Measurements from ENCODE around the gene VTI1B. TPM values are rescaled to one million over a fixed set of nuclear protein-coding genes. Genes with fewer than 3 reads are reported as not detected.
"Not testable (repeated sequence)": the region's sequence is repeated elsewhere in the genome, so short reads cannot be mapped to it uniquely, and the experiment has no call there.

VTI1B gene
- total and polyA plus RNA-seq, 3 experiments from 2014 or later, result 81.4 to 94.4 (median 93.7) TPM

DNA sequence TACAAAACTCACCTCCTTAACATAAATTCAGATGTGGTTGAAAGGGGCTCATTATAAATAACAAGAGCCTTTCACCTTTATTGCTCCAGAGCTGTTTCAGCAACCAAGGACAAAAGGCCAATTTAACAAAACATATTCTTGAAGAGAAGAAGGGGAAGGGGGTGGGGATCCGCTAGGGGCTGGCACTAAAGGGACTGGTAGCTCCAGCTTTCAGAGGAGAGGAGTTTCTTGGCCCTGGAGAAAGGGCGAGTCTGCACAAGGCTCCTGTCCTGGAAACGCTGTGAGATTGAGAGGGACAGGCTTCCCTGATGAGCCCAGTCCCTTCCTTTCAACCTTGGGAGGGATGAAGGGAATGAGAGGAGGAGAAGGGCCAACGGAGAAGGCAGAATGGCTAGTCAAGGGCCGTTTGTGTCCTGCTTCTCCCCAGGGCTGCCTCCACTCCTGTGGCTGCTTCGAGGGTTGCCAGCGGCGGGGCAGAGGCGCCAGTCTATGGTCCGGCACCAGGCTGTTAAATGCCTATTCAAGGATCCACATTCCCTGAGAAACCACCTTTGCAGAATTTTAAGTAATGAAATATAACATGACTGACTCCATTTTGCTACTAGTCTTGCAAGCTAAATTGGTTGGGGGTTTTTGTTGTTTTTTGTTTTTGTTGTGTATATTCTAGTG is 64.7 kb downstream of the VTI1B start:
- DNase-seq, result no peak
- Histone ChIP-seq H3K36me3 (ENCODE audit: insufficient read depth, low read length) (no peaks in the 10 kb centered on the region), H3K4me1 (ENCODE audit: insufficient read depth, low read length) (no peaks in the 10 kb centered on the region), H3K4me3 (ENCODE audit: low read length) (no peak overlapping the region), H3K27ac (ENCODE audit: low read depth, low read length) (no peak overlapping the region), H3K9me3 (ENCODE audit: low read length) (no peaks in the 10 kb centered on the region), H3K27me3 (ENCODE audit: insufficient read depth, low read length, poor library complexity, severe bottlenecking) (no peaks in the 10 kb centered on the region)
- Mint-ChIP-seq H3K36me3 (no peaks in the 10 kb centered on the region), H3K4me1 (no peaks in the 10 kb centered on the region), H3K9me3 (no peaks in the 10 kb centered on the region), H3K27ac (no peak overlapping the region), H3K27me3 (peaks cover 7 to 31% of the 10 kb centered on the region in 2 donors), H3K4me3 (no peak overlapping the region)
- ChIA-PET POLR2A (interaction anchor here (0.6 to 1.1 kb wide), 2 partner anchors 10 to 143 kb away, joined by 4 to 7 read pairs; partner anchors contain the start of gene PIGH), CTCF (interaction anchor here (0.6 to 3.0 kb wide), 4 partner anchors 8 to 78 kb away, joined by 3 to 16 read pairs (median 4); partner anchors contain the start of genes ARG2 and PIGH)

DNA sequence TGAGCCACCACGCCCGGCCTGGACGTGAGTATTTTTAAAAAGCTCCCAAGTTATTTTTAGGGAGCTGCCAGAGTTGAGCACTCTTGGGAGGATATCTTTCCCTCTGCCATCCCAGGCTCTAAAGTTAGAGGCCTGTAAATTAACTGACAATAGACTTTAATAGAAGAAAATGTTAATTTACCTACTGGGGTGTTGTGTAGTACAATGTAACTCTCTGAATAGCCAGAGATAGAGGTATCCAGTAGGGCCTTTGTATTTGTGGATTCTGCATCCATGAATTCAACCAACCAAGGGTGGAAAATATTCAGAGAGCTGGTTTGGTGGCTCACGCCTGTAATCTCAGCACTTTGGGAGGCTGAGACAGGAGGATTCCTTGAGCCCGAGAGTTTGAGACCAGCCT is 66.8 kb downstream of the VTI1B start:
- Mint-ChIP-seq H3K4me1 (no peaks in the 10 kb centered on the region), H3K9me3 (no peaks in the 10 kb centered on the region), H3K27me3 (peaks cover 2 to 29% of the 10 kb centered on the region in 2 donors), H3K36me3 (no peaks in the 10 kb centered on the region), H3K27ac (no peak overlapping the region), H3K4me3 (no peak overlapping the region)
- H3K4me3 ChIP-seq (ENCODE audit: low read length), result no peak overlapping the region
- ChIA-PET POLR2A (no interaction called here), CTCF (interaction anchor here (1.8 kb wide), 1 partner anchor 11 kb away, joined by 7 read pairs; no protein-coding TSS in a partner anchor)
- no peak for DNase-seq
- no peaks in the 10 kb centered on the region for H3K27me3 ChIP-seq (ENCODE audit: insufficient read depth, low read length, poor library complexity, severe bottlenecking)
- H3K27ac ChIP-seq (ENCODE audit: low read depth, low read length), result no peak overlapping the region
- H3K4me1 ChIP-seq (ENCODE audit: insufficient read depth, low read length), result no peaks in the 10 kb centered on the region
- no peaks in the 10 kb centered on the region for H3K36me3 ChIP-seq (ENCODE audit: insufficient read depth, low read length)
- H3K9me3 ChIP-seq (ENCODE audit: low read length), result no peaks in the 10 kb centered on the region

DNA sequence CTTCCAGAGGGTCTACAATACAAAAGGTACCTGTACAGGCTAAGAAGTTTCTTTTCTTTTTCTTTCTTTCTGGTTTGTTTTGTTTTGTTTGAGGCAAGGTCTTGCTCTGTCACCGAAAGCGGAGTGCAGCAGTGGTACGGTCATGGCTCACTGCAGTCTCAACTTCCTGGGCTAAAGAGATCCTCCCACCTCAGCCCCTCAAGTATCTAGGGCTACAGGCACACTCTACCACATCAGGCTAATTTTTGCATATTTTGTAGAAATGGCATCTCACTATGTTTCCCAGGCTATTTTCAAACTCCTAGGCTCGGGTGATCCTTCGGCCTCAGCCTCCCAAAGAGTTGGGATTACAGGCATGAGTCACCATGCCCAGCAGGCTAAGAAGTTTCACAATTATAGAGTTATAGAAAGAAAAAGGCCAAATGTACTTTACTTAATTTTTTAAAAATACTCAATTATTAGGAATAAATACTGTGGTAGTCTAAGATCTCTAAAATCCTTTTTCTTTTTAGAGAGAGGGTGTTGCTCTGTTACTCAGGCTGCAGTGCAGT is 71.4 kb downstream of the VTI1B start:
- no peaks in the 10 kb centered on the region for H3K9me3 ChIP-seq (ENCODE audit: low read length)
- peaks cover 2 to 3% of the 10 kb centered on the region in 2 donors for H3K27me3 Mint-ChIP-seq
- H3K27me3 ChIP-seq (ENCODE audit: insufficient read depth, low read length, poor library complexity, severe bottlenecking), result no peaks in the 10 kb centered on the region
- ChIA-PET CTCF (no interaction called here), POLR2A (no interaction called here)
- peaks cover 23% of the 10 kb centered on the region for H3K4me1 ChIP-seq (ENCODE audit: insufficient read depth, low read length)
- H3K27ac Mint-ChIP-seq, result peak overlapping the region in 1 of 8 donors; percentile 52
- H3K27ac ChIP-seq (ENCODE audit: low read depth, low read length), result no peak overlapping the region
- H3K36me3 ChIP-seq (ENCODE audit: insufficient read depth, low read length), result no peaks in the 10 kb centered on the region
- peaks cover 0 to 6% (median 1%) of the 10 kb centered on the region in 3 donors for H3K36me3 Mint-ChIP-seq
- no peak for DNase-seq
- H3K4me3 ChIP-seq (ENCODE audit: low read length), result no peak overlapping the region
- peaks cover 21 to 28% (median 28%) of the 10 kb centered on the region in 3 donors for H3K4me1 Mint-ChIP-seq
- no peaks in the 10 kb centered on the region for H3K9me3 Mint-ChIP-seq
- H3K4me3 Mint-ChIP-seq, result peak overlapping the region in 1 of 7 donors; percentile 64

DNA sequence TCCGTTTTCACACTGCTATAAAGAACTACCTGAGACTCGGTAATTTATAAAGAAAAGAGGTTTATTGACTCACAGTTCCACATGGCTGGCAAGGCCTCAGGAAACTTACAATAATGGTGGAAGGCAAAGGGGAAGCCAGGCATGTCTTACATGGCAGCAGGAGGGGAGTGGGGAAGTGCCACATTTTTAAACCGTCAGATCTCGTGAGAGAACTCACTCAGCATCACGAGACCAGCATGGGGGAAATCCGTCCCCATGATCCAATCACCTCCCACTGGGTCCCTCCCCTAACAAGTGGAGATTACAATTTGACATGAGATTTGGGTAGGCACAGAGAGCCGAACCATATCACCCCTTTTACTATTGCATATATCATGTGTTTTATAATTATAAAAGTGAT is 72.4 kb downstream of the VTI1B start:
- peaks cover 26% of the 10 kb centered on the region for H3K4me1 ChIP-seq (ENCODE audit: insufficient read depth, low read length)
- H3K4me3 ChIP-seq (ENCODE audit: low read length), result no peak overlapping the region
- no peaks in the 10 kb centered on the region for H3K36me3 ChIP-seq (ENCODE audit: insufficient read depth, low read length)
- Mint-ChIP-seq H3K27ac (peak overlapping the region in 2 of 8 donors; percentile 38 to 83), H3K4me1 (peaks cover 28 to 37% (median 36%) of the 10 kb centered on the region in 3 donors), H3K9me3 (no peaks in the 10 kb centered on the region), H3K27me3 (peaks cover 2 to 3% of the 10 kb centered on the region in 2 donors), H3K36me3 (peaks cover 0 to 6% (median 3%) of the 10 kb centered on the region in 3 donors), H3K4me3 (peak overlapping the region in 4 of 7 donors; percentile 6 to 75 (median 8))
- POLR2A ChIA-PET, result no interaction called here
- H3K9me3 ChIP-seq (ENCODE audit: low read length), result no peaks in the 10 kb centered on the region
- H3K27ac ChIP-seq (ENCODE audit: low read depth, low read length), result no peak overlapping the region
- no peak for DNase-seq
- no peaks in the 10 kb centered on the region for H3K27me3 ChIP-seq (ENCODE audit: insufficient read depth, low read length, poor library complexity, severe bottlenecking)
- CTCF ChIA-PET, result interaction anchor here (0.7 to 4.2 kb wide), 2 partner anchors 10 to 102 kb away, joined by 3 to 21 read pairs; no protein-coding TSS in a partner anchor

DNA sequence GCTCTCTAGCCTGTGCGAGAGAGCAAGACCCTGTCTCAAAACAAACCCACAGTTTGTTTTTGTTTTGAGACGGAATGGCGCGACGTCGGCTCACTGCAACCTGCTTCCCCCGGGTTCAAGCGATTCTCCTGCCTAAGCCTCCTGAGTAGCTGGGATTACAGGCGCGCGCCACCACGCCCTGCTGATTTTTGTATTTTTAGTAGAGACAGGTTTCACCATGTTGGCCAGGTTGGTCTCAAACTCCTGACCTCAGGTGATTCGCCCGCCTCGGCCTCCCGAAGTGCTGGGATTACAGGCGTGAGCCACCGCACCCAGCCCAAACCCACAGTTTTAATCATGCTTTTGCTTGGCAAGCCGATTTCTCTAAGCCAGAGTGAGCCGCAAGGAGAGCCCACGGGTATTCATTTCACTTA is 73.9 kb downstream of the VTI1B start:
- H3K4me3 Mint-ChIP-seq, result peak overlapping the region; percentile 79 to 98 (median 96)
- H3K27ac ChIP-seq (ENCODE audit: low read depth, low read length), result peak overlapping the region; percentile 72
- not testable (repeated sequence) for H3K27me3 Mint-ChIP-seq; H3K9me3 Mint-ChIP-seq; H3K9me3 ChIP-seq (ENCODE audit: low read length); H3K36me3 ChIP-seq (ENCODE audit: insufficient read depth, low read length); DNase-seq; H3K27me3 ChIP-seq (ENCODE audit: insufficient read depth, low read length, poor library complexity, severe bottlenecking)
- H3K4me3 ChIP-seq (ENCODE audit: low read length), result peak overlapping the region; percentile 90
- ChIA-PET CTCF (interaction anchor here (0.7 to 4.2 kb wide), 21 partner anchors 9 to 241 kb away, joined by 3 to 21 read pairs (median 4); partner anchors contain the start of genes ATP6V1D, EIF2S1 and RDH11), POLR2A (interaction anchor here (0.5 to 1.9 kb wide), 9 partner anchors 9 to 1193 kb away, joined by 3 to 8 read pairs (median 4); partner anchors contain the start of genes ATP6V1D, EIF2S1, RDH11 and VTI1B)
- H3K4me1 Mint-ChIP-seq, result peaks cover 36 to 52% (median 49%) of the 10 kb centered on the region in 3 donors
- H3K27ac Mint-ChIP-seq, result peak overlapping the region; percentile 83 to 99 (median 96)
- H3K4me1 ChIP-seq (ENCODE audit: insufficient read depth, low read length), result peaks cover 31% of the 10 kb centered on the region
- H3K36me3 Mint-ChIP-seq, result peaks cover 0 to 14% (median 3%) of the 10 kb centered on the region in 3 donors

DNA sequence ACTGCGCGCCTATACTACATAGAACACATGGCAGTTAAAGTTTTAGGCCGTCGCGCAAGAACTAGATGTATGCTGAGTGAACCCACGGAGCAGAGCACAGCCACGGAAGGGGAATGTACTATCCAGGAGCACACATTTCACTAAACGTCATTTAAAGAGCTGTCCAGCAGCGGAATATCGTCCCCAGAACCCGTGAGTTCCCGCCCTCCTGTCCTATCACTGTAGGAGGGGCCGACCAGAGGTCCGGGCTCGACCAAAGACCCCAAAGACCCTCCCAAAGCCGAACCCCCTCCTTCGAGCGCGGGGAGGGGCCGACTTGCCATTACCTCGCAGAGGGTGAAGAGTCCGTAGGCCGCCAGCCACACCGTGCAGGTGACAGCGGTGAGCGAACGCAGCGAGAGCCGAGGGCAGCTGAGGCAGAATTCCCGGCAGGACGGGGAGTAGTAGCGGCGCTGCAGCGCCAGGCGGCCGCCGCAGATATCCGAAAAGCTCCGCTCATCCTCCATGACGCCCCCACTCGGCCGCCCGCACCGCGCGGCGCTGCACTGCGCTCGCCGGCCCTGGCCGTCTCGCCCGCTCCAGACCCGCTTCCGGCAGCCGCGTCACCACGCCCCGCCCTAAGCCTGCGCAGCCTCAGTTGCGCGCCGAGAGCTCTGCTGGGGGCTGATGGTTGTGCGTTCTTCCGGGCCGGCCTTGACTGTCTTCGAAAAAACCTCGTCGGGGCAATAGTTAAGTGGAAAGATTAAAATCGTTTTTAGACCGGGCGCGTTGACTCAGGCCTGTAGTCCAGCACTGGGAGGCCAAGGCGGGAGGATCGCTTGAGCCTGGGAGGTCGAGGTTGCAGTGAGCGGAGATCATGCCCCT is 74.5 kb downstream of the VTI1B start, which contains the start of gene PIGH:
Gene PIGH (minus strand): TSS at position 571 of the 864 bp plus-strand sequence. CDS start 65 bp downstream, at position 506.
- no peaks in the 10 kb centered on the region for H3K9me3 ChIP-seq (ENCODE audit: low read length)
- H3K4me1 Mint-ChIP-seq, result peaks cover 40 to 57% (median 54%) of the 10 kb centered on the region in 3 donors
- peak within 1 kb of the TSS; percentile 90 for H3K4me3 ChIP-seq (ENCODE audit: low read length)
- peaks cover 0 to 19% (median 7%) of the 10 kb centered on the region in 3 donors for H3K36me3 Mint-ChIP-seq
- H3K27ac Mint-ChIP-seq, result peak within 1 kb of the TSS; percentile 83 to 99 (median 96)
- ChIA-PET POLR2A (interaction anchor here (0.5 to 1.9 kb wide), 10 partner anchors 9 to 1193 kb away, joined by 3 to 8 read pairs (median 4); partner anchors contain the start of genes ATP6V1D, EIF2S1, RDH11 and VTI1B), CTCF (interaction anchor here (0.7 to 4.2 kb wide), 22 partner anchors 10 to 240 kb away, joined by 3 to 21 read pairs (median 4); partner anchors contain the start of genes ATP6V1D, EIF2S1 and RDH11)
- DNase-seq, result peak; percentile 92 to 95 (median 94)
- H3K4me1 ChIP-seq (ENCODE audit: insufficient read depth, low read length), result peaks cover 31% of the 10 kb centered on the region
- H3K36me3 ChIP-seq (ENCODE audit: insufficient read depth, low read length), result no peaks in the 10 kb centered on the region
- no peaks in the 10 kb centered on the region for H3K27me3 ChIP-seq (ENCODE audit: insufficient read depth, low read length, poor library complexity, severe bottlenecking)
- H3K9me3 Mint-ChIP-seq, result no peaks in the 10 kb centered on the region
- H3K27me3 Mint-ChIP-seq, result peaks cover 0 to 2% of the 10 kb centered on the region in 2 donors
- H3K27ac ChIP-seq (ENCODE audit: low read depth, low read length), result peak within 1 kb of the TSS; percentile 72
- H3K4me3 Mint-ChIP-seq, result peak within 1 kb of the TSS; percentile 91 to 99 (median 96)
